ENCODE results near the gene ITGAE.

The ITGAE gene

DNA sequence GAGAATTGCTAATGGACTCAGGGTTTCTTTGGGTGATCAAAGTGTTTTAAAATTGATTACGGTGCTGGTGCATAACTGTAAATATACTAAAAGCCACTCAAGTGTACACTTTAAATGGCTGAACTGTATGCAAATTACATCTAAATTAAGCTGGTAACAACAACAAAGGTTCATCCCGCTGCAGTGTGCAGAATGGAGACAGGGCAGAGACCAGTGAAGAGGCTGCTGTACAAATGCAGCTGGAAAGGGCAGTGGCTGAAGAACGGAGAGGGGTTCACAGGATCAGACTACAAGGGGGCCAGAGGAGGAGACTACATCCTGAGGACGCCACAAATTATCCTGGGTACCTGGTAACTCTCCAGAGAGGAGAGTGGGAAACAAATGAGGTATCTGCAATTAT lies 9.0 kb upstream of the ITGAE start:
- DNase-seq (ENCODE audit: low read depth), result no peak
- H3K4me3 ChIP-seq (replicated peaks; ENCODE audit: low read depth, low read length), result no peak overlapping the region
- TF ChIP-seq, protein P1, sequence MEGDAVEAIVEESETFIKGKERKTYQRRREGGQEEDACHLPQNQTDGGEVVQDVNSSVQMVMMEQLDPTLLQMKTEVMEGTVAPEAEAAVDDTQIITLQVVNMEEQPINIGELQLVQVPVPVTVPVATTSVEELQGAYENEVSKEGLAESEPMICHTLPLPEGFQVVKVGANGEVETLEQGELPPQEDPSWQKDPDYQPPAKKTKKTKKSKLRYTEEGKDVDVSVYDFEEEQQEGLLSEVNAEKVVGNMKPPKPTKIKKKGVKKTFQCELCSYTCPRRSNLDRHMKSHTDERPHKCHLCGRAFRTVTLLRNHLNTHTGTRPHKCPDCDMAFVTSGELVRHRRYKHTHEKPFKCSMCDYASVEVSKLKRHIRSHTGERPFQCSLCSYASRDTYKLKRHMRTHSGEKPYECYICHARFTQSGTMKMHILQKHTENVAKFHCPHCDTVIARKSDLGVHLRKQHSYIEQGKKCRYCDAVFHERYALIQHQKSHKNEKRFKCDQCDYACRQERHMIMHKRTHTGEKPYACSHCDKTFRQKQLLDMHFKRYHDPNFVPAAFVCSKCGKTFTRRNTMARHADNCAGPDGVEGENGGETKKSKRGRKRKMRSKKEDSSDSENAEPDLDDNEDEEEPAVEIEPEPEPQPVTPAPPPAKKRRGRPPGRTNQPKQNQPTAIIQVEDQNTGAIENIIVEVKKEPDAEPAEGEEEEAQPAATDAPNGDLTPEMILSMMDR (IDR thresholded peaks at IDR 0.05; ENCODE audit: low read length, missing control alignments), result no peak

DNA sequence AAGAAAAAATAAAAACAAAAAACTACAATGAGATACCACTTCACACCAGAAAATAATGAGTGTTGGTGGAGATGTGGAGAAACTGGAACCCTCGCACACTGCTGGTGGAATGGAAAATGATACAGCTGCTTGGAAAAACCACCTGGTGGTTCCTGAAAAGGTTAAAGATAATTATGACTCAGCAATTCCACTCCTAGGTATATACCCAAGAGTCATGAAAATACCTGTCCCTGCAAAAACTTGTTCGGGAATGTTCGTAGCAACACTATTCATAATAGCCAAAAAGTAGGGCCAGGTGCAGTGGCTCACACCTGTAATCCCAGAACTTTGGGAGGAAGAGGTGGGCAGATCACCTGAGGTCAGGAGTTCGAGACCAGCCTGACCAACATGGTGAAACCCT lies 8.1 kb upstream of the ITGAE start:
- DNase-seq (ENCODE audit: low read depth), result no peak
- TF ChIP-seq, protein P1 (IDR thresholded peaks at IDR 0.05; ENCODE audit: low read length, missing control alignments), result no peak
- H3K4me3 ChIP-seq (replicated peaks; ENCODE audit: low read depth, low read length), result no peak overlapping the region

- TF ChIP-seq, protein P1 (IDR thresholded peaks at IDR 0.05; ENCODE audit: low read length, missing control alignments), result no peak
- no peak for DNase-seq (ENCODE audit: low read depth)
- no peak overlapping the region for H3K4me3 ChIP-seq (replicated peaks; ENCODE audit: low read depth, low read length)
Observed at GRCh38 chr17:3808701-3809100, 7.7 kb upstream of the ITGAE start.

- TF ChIP-seq, protein P1 (IDR thresholded peaks at IDR 0.05; ENCODE audit: low read length, missing control alignments), result no peak
- no peak for DNase-seq (ENCODE audit: low read depth)
- no peak overlapping the region for H3K4me3 ChIP-seq (replicated peaks; ENCODE audit: low read depth, low read length)
Observed at GRCh38 chr17:3805581-3805980, 4.6 kb upstream of the ITGAE start.

DNA sequence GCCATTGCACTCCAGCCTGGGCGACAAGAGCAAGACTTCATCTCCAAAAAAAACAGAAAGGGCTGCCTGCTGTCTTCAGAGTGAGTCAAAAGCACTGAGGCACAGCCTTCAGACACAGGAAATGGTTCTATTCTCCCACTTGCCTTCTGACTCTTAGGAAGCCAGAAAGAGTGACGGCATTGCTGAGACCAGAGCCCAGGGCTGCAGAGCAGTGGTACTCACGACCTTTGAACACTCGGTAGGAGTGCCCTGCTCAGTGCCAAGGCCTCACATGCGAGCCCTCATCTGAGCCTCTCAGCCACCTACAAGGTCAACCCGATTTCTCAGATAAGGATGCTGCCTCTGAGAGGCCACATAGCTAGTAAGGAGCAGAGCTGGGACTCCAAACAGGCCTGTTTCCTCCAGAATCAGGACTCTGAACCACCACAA lies 3.5 kb upstream of the ITGAE start:
- TF ChIP-seq, protein P1 (IDR thresholded peaks at IDR 0.05; ENCODE audit: low read length, missing control alignments), result no peak
- DNase-seq (ENCODE audit: low read depth), result peak; percentile 65
- H3K4me3 ChIP-seq (replicated peaks; ENCODE audit: low read depth, low read length), result no peak overlapping the region

DNA sequence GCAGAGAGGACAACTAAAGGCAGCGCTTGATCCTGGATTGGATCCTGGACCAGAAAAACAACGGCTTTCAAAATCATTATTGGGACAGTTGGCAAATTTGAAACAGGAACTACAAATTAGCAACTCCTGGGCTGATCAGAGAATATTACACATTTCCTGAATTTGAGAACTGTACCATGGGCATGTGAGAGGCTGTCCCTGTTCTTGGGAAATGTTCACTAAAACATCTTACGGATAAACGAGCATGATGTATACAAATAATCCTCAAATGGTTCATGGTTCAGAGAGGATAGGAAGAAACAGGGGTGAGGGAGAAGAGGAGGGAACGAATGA lies 2.3 kb upstream of the ITGAE start:
- no peak for DNase-seq (ENCODE audit: low read depth)
- TF ChIP-seq, protein P1 (IDR thresholded peaks at IDR 0.05; ENCODE audit: low read length, missing control alignments), result no peak
- no peak overlapping the region for H3K4me3 ChIP-seq (replicated peaks; ENCODE audit: low read depth, low read length)

GRCh38 chr17:3802461-3803307 lies 1.7 kb upstream of the ITGAE start:
- TF ChIP-seq, protein P1 (IDR thresholded peaks at IDR 0.05; ENCODE audit: low read length, missing control alignments), result no peak
- DNase-seq (ENCODE audit: low read depth), result peak; percentile 84

More at GRCh38 chr17:3802461-3803307, 1.7 kb upstream of the ITGAE start:
- H3K4me3 ChIP-seq (replicated peaks; ENCODE audit: low read depth, low read length), result no peak overlapping the region
